GM23338 (cell line): ENCODE results near the gene LRFN4.

ENCODE experiments used
- CREB1 ChIP-seq: fragments of 250-450 bp; sonication (Bioruptor Pico); IDR thresholded peaks from 2 replicates; pipeline ENCODE4 v1.5.0; 2020; ENCODE audit warnings: low read depth, mild to moderate bottlenecking, moderate library complexity
- CTCF ChIP-seq, 2 experiments: fragments of 200-600 bp in 1 of 2; sonication (generic) in 1 of 2; conservative IDR thresholded peaks; 2 replicates each; pipeline versions ENCODE4 v1.5.1 to v1.6.1; 2016 to 2017; ENCODE audit warnings: antibody characterized with exemption in 2 of 2, low read depth in 2 of 2, mild to moderate bottlenecking in 2 of 2, moderate library complexity in 1 of 2
- ETS1 ChIP-seq: IDR thresholded peaks from 2 replicates; pipeline ENCODE4 v1.6.1; 2016; ENCODE audit warnings: antibody characterized with exemption
- EZH2 ChIP-seq: fragments of 200-600 bp; sonication (generic); IDR thresholded peaks from one replicate; pipeline ENCODE4 v1.8.0; 2017; ENCODE audit warnings: antibody characterized with exemption, mild to moderate bottlenecking, low read depth; ENCODE audit not compliant: unreplicated experiment
- EZH2phosphoT487 ChIP-seq: fragments of 200-600 bp; sonication (generic); IDR thresholded peaks from one replicate; pipeline ENCODE4 v1.8.1; 2018; ENCODE audit warnings: antibody characterized with exemption; ENCODE audit not compliant: unreplicated experiment
- JUNB ChIP-seq: IDR thresholded peaks from one replicate; pipeline ENCODE4 v1.6.1; 2016; ENCODE audit warnings: antibody characterized with exemption; ENCODE audit not compliant: unreplicated experiment
- POLR2AphosphoS5 ChIP-seq: IDR thresholded peaks from 2 replicates; pipeline ENCODE4 v1.6.1; 2016; ENCODE audit warnings: antibody characterized with exemption, low read depth
- REST ChIP-seq: IDR thresholded peaks from one replicate; pipeline ENCODE4 v1.6.1; 2018; ENCODE audit warnings: antibody characterized with exemption; ENCODE audit not compliant: unreplicated experiment
- STAT1 ChIP-seq: IDR thresholded peaks from one replicate; pipeline ENCODE4 v1.6.1; 2016; ENCODE audit warnings: antibody characterized with exemption; ENCODE audit not compliant: unreplicated experiment
- ZNF114 ChIP-seq: fragments of 250-450 bp; sonication (Bioruptor Pico); IDR thresholded peaks from 2 replicates; pipeline ENCODE4 v1.5.0; 2020; ENCODE audit warnings: mild to moderate bottlenecking, moderate library complexity
- ZNF462 ChIP-seq: fragments of 250-450 bp; sonication (Bioruptor Pico); IDR thresholded peaks from 2 replicates; pipeline ENCODE4 v1.5.0; 2020; ENCODE audit warnings: mild to moderate bottlenecking, moderate library complexity

- TF ChIP-seq CTCF (conservative IDR thresholded peaks at IDR 0.05; ENCODE audit: low read depth in 2 of 2): no peak
- no peak for TF ChIP-seq POLR2AphosphoS5
- no peak for TF ChIP-seq EZH2phosphoT487
- no peak for TF ChIP-seq JUNB
- TF ChIP-seq EZH2: no peak
- TF ChIP-seq REST: no peak
- no peak for TF ChIP-seq ETS1
- TF ChIP-seq ZNF114 (CRISPR knock-in tag): no peak
- TF ChIP-seq STAT1: no peak
- TF ChIP-seq CREB1 (CRISPR knock-in tag): no peak
- TF ChIP-seq ZNF462 (CRISPR knock-in tag): no peak
These were observed 6.7 kb downstream of the LRFN4 start for GRCh38 chr11:66863428-66864125.
